HepG2 (cell line): ENCODE measurements around the gene ZBTB21. TPM values are rescaled to one million over a fixed set of nuclear protein-coding genes. Genes with fewer than 3 reads are reported as not detected.

Experiments used
- CREB1 ChIP-seq, 2 experiments: fragments of 450-650 bp in 1 of 2; IDR thresholded peaks; 2 replicates each; pipeline ENCODE4 v1.6.1; 2016 to 2017; ENCODE audit warnings: control low read depth in 1 of 2, mild to moderate bottlenecking in 1 of 2, missing compliant biosample characterization in 1 of 2, missing genetic modification characterization in 1 of 2
- HOXA3 ChIP-seq: sonication (generic); formaldehyde crosslinking; IDR thresholded peaks from 2 replicates; pipeline ENCODE4 v1.5.0; 2020; ENCODE audit warnings: missing genetic modification reagents
- MAFG ChIP-seq: sonication (generic); formaldehyde crosslinking; IDR thresholded peaks from 2 replicates; pipeline ENCODE4 v1.5.1; 2020; ENCODE audit warnings: mild to moderate bottlenecking, missing genetic modification reagents
- POLR2A ChIP-seq, 2 experiments: IDR thresholded peaks; 2 replicates each; pipeline ENCODE4 v1.6.1; 2011; ENCODE audit warnings: low read depth in 2 of 2, low read length in 2 of 2, mild to moderate bottlenecking in 1 of 2, moderate library complexity in 1 of 2; ENCODE audit not compliant: insufficient read depth in 1 of 2
- RBM39 ChIP-seq: fragments of 200-400 bp; formaldehyde crosslinking; IDR thresholded peaks from one replicate; pipeline ENCODE4 v1.6.1; 2018; ENCODE audit warnings: antibody characterized with exemption, mild to moderate bottlenecking, low read depth, low read length; ENCODE audit not compliant: poor library complexity, severe bottlenecking
- RFX5 ChIP-seq: IDR thresholded peaks from 2 replicates; pipeline ENCODE4 v1.6.1; 2011; ENCODE audit warnings: low read depth, low read length, improper control_type of control experiment
- SNRNP70 ChIP-seq: fragments of 200-400 bp; formaldehyde crosslinking; IDR thresholded peaks from 2 replicates; pipeline ENCODE4 v1.6.1; 2017; ENCODE audit warnings: mild to moderate bottlenecking, low read depth, low read length, moderate library complexity
- THRA ChIP-seq: sonication (generic); formaldehyde crosslinking; IDR thresholded peaks from 2 replicates; pipeline ENCODE4 v1.4.0; 2020; ENCODE audit warnings: missing genetic modification reagents, borderline replicate concordance
- TP53 ChIP-seq: sonication (generic); formaldehyde crosslinking; conservative IDR thresholded peaks from 2 replicates; pipeline ENCODE4 v1.4.0; 2020; ENCODE audit warnings: missing genetic modification reagents
- TRIM22 ChIP-seq: fragments of 450-650 bp; IDR thresholded peaks from 2 replicates; pipeline ENCODE4 v1.6.1; 2017
- ZNF205 ChIP-seq: IDR thresholded peaks from 2 replicates; pipeline ENCODE4 v1.6.1; 2018; ENCODE audit warnings: missing biosample characterization, missing genetic modification reagents
- ZNF335 ChIP-seq: sonication (generic); formaldehyde crosslinking; IDR thresholded peaks from 2 replicates; pipeline ENCODE4 v1.4.0; 2020; ENCODE audit warnings: missing genetic modification reagents
- ZNF337 ChIP-seq: sonication (generic); formaldehyde crosslinking; IDR thresholded peaks from 2 replicates; pipeline ENCODE4 v1.5.1; 2020; ENCODE audit warnings: missing genetic modification reagents, low read depth, mild to moderate bottlenecking, borderline replicate concordance
- ZNF687 ChIP-seq: sonication (generic); formaldehyde crosslinking; IDR thresholded peaks from 2 replicates; pipeline ENCODE4 v1.5.1; 2020; ENCODE audit warnings: mild to moderate bottlenecking, missing genetic modification reagents, moderate library complexity
- ZNF816 ChIP-seq: sonication (generic); formaldehyde crosslinking; IDR thresholded peaks from 2 replicates; pipeline ENCODE4 v1.8.0; 2022; ENCODE audit warnings: missing genetic modification reagents, mild to moderate bottlenecking, borderline replicate concordance
- polyA plus RNA-seq, 8 experiments: library from polyadenylated mRNA; depleted of rRNA in 3 of 8; stranded (reverse) in 7 of 8; unstranded in 1 of 8; fragments of >200 nt; fragmentation: Illumina TruSeq in 4 of 8; extraction: Trizol in 4 of 8; gene quantifications; 2 replicates each; pipeline versions ENCODE4 v1.2.1 to v1.2.3, GENCODE V29; 2011 to 2016; ENCODE audit warnings: low read depth in 4 of 8, missing spikeins in 1 of 8, mixed read lengths in 1 of 8; ENCODE audit not compliant: insufficient read depth in 1 of 8
- total RNA-seq, 5 experiments: library from RNA; depleted of rRNA; stranded (reverse); fragments of >200 nt; fragmentation: Illumina TruSeq; extraction: Trizol; gene quantifications; 2 replicates each; pipeline ENCODE4 v1.2.3, GENCODE V29; 2016; ENCODE audit warnings: low read depth in 1 of 5
- TF ChIP-seq, protein P1 (sequence below): sonication (generic); formaldehyde crosslinking; IDR thresholded peaks from 2 replicates; pipeline ENCODE4 v1.5.0; 2020; ENCODE audit warnings: missing genetic modification reagents
- TF ChIP-seq, protein P2 (sequence below): sonication (generic); formaldehyde crosslinking; IDR thresholded peaks from 2 replicates; pipeline ENCODE4 v1.4.0; 2020; ENCODE audit warnings: missing genetic modification reagents
- TF ChIP-seq, protein P3 (sequence below): sonication (generic); formaldehyde crosslinking; IDR thresholded peaks from 2 replicates; pipeline ENCODE4 v1.5.0; 2020; ENCODE audit warnings: mild to moderate bottlenecking, missing genetic modification reagents

The ZBTB21 gene
- total and polyA plus RNA-seq, 2 of the 13 experiments (the other 11 are each of a cell fraction or from before 2014, with no cell fraction given), result 4.5 to 6.1 TPM

GRCh38 chr21:41953831-41954653, 56.1 kb downstream of the ZBTB21 start, which contains the start of gene C2CD2 (continued):
- TF ChIP-seq, protein P1, sequence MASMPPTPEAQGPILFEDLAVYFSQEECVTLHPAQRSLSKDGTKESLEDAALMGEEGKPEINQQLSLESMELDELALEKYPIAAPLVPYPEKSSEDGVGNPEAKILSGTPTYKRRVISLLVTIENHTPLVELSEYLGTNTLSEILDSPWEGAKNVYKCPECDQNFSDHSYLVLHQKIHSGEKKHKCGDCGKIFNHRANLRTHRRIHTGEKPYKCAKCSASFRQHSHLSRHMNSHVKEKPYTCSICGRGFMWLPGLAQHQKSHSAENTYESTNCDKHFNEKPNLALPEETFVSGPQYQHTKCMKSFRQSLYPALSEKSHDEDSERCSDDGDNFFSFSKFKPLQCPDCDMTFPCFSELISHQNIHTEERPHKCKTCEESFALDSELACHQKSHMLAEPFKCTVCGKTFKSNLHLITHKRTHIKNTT (CRISPR knock-in tag), result no peak
- TF ChIP-seq ZNF337 (CRISPR knock-in tag) (no peak), ZNF205 (0 out of 2 replicates have a peak, but pooled peaks have one; percentile 53), TRIM22 (no peak), RBM39 (no peak), SNRNP70 (no peak), CREB1 (IDR thresholded peaks at IDR 0.05) (no peak), CREB1 (CRISPR knock-in tag; IDR thresholded peaks at IDR 0.05) (no peak), RFX5 (no peak), MAFG (no peak), HOXA3 (CRISPR knock-in tag) (0 out of 2 replicates have a peak, but pooled peaks have one; percentile 38), ZNF335 (CRISPR knock-in tag) (no peak), ZNF816 (CRISPR knock-in tag) (no peak), THRA (CRISPR knock-in tag) (no peak), POLR2A (IDR thresholded peaks at IDR 0.05; ENCODE audit: insufficient read depth in 1 of 2, low read depth in 2 of 2, low read length in 2 of 2) (peak in 1 of 2 experiments; percentile 48; a peak in 1 of 4 replicates), ZNF687 (peak; percentile 92), TP53 (CRISPR knock-in tag) (no peak)
- TF ChIP-seq, protein P2, sequence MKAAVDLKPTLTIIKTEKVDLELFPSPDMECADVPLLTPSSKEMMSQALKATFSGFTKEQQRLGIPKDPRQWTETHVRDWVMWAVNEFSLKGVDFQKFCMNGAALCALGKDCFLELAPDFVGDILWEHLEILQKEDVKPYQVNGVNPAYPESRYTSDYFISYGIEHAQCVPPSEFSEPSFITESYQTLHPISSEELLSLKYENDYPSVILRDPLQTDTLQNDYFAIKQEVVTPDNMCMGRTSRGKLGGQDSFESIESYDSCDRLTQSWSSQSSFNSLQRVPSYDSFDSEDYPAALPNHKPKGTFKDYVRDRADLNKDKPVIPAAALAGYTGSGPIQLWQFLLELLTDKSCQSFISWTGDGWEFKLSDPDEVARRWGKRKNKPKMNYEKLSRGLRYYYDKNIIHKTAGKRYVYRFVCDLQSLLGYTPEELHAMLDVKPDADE, result no peak
- TF ChIP-seq, protein P3, sequence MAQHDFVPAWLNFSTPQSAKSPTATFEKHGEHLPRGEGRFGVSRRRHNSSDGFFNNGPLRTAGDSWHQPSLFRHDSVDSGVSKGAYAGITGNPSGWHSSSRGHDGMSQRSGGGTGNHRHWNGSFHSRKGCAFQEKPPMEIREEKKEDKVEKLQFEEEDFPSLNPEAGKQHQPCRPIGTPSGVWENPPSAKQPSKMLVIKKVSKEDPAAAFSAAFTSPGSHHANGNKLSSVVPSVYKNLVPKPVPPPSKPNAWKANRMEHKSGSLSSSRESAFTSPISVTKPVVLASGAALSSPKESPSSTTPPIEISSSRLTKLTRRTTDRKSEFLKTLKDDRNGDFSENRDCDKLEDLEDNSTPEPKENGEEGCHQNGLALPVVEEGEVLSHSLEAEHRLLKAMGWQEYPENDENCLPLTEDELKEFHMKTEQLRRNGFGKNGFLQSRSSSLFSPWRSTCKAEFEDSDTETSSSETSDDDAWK (CRISPR knock-in tag), result no peak
